Sigmoid colon (tissue), 7 donors: Measurements from ENCODE around the gene HS3ST4. TPM values are rescaled to one million over a fixed set of nuclear protein-coding genes. Genes with fewer than 3 reads are reported as not detected.

Source experiments
- DNase-seq: peaks from one replicate; pipeline ENCODE4 v3.0.0-alpha.2; 2019
- H3K27ac ChIP-seq, 4 donors: fragments of 200-600 bp; sonication (generic); one replicate each; pipeline ENCODE4 v1.5.1; 2016 to 2019; ENCODE audit warnings: mild to moderate bottlenecking in 1 of 4
- H3K27me3 ChIP-seq, 3 donors: fragments of 200-600 bp; sonication (generic); one replicate each; pipeline ENCODE4 v1.5.1; 2019; ENCODE audit warnings: mild to moderate bottlenecking in 1 of 3
- H3K36me3 ChIP-seq, 4 donors: fragments of 200-600 bp; sonication (generic); one replicate each; pipeline ENCODE4 v1.5.1; 2016 to 2019
- H3K4me1 ChIP-seq, 4 donors: fragments of 200-600 bp; sonication (generic); one replicate each; pipeline ENCODE4 v1.5.1; 2017 to 2019
- H3K4me3 ChIP-seq, 4 donors: fragments of 200-600 bp; sonication (generic); one replicate each; pipeline ENCODE4 v1.5.1; 2017 to 2019; ENCODE audit warnings: mild to moderate bottlenecking in 2 of 4, moderate library complexity in 1 of 4
- H3K9me3 ChIP-seq, 4 donors: fragments of 200-600 bp in 3 of 4; sonication (generic) in 3 of 4; one replicate each; pipeline versions ENCODE4 v1.5.1 to v1.6.1; 2013 to 2019
- CTCF ChIP-seq, 4 experiments: fragments of 450-650 bp in 3 of 4; fragments of 200-600 bp in 1 of 4; IDR thresholded peaks; one replicate each; pipeline ENCODE4 v1.5.1; 2016 to 2019; ENCODE audit warnings: antibody characterized with exemption in 4 of 4, mild to moderate bottlenecking in 3 of 4, moderate library complexity in 2 of 4
- EP300 ChIP-seq, 4 donors: sonication (generic); formaldehyde crosslinking; IDR thresholded peaks; one replicate each; pipeline ENCODE4 v1.6.1; 2017; ENCODE audit warnings: antibody characterized with exemption in 4 of 4
- POLR2A ChIP-seq, 2 donors: fragments of 450-650 bp; IDR thresholded peaks; one replicate each; pipeline ENCODE4 v1.6.1; 2016; ENCODE audit warnings: antibody characterized with exemption in 2 of 2, mild to moderate bottlenecking in 2 of 2, moderate library complexity in 2 of 2
- POLR2AphosphoS5 ChIP-seq, 4 donors: sonication (generic); formaldehyde crosslinking; IDR thresholded peaks; one replicate each; pipeline ENCODE4 v1.6.1; 2017; ENCODE audit warnings: antibody characterized with exemption in 4 of 4
- WGBS, 2 donors: extraction: QIAGEN DNeasy Blood & Tissue Kit; methylation state at CpG; one replicate each; pipeline ENCODE4 v1.1.7; 2013; 5-methylcytosine and 5-hydroxymethylcytosine counted together
- intact Hi-C: fragments of 100-400 bp; cut with DNase I; formaldehyde crosslinking; loops from one replicate; pipeline ENCODE4 v1.15.1; 2023
- polyA plus RNA-seq, 3 donors: library from polyadenylated mRNA; stranded (reverse); fragments of 200-250 nt; gene quantifications; one replicate each; pipeline ENCODE4 v1.2.3, GENCODE V29; 2013
- total RNA-seq, 4 donors: library from RNA; depleted of rRNA; stranded (reverse); fragments of >200 nt; gene quantifications; one replicate each; pipeline ENCODE4 v1.1.0, GENCODE V29; 2016
- donor health status: healthy with polysubstance abuse.
- donor health status: Bipolar disorder and iron deficiency.
- donor health status: healthy.

HS3ST4 gene
- total and polyA plus RNA-seq, 7 donors, result 0.07 to 0.14 TPM; not detected in 5

- H3K27me3 ChIP-seq, result peaks cover 0 to 8% (median 0%) of the 10 kb centered on the region in 3 donors
- no peak overlapping the region for H3K4me3 ChIP-seq
- H3K9me3 ChIP-seq, result no peaks in the 10 kb centered on the region
- no peak for TF ChIP-seq CTCF (IDR thresholded peaks at IDR 0.05)
- no peak overlapping the region for H3K27ac ChIP-seq
- H3K4me1 ChIP-seq, result no peaks in the 10 kb centered on the region
- intact Hi-C loops, result no loop called here
- DNase-seq, result no peak
- 40 to 58% methylated on average over 5 of the region's 5 CpGs for WGBS, 2 donors
- H3K36me3 ChIP-seq, result no peaks in the 10 kb centered on the region
These were observed 204.7 kb downstream of the HS3ST4 start for GRCh38 chr16:25896411-25896810.

- Histone ChIP-seq H3K9me3 (no peaks in the 10 kb centered on the region), H3K36me3 (no peaks in the 10 kb centered on the region), H3K27me3 (peaks cover 0 to 8% (median 0%) of the 10 kb centered on the region in 3 donors), H3K4me1 (no peaks in the 10 kb centered on the region), H3K4me3 (no peak overlapping the region), H3K27ac (no peak overlapping the region)
- TF ChIP-seq POLR2A (IDR thresholded peaks at IDR 0.05) (no peak), EP300 (IDR thresholded peaks at IDR 0.05) (no peak), CTCF (IDR thresholded peaks at IDR 0.05) (no peak), POLR2AphosphoS5 (IDR thresholded peaks at IDR 0.05) (no peak)
- 39 to 54% methylated on average over 10 of the region's 10 CpGs for WGBS, 2 donors
- intact Hi-C loops, result no loop called here
- DNase-seq, result no peak
These were observed 205.9 kb downstream of the HS3ST4 start for GRCh38 chr16:25897702-25898101.

- Histone ChIP-seq H3K9me3 (no peaks in the 10 kb centered on the region), H3K27me3 (no peaks in the 10 kb centered on the region), H3K4me1 (no peaks in the 10 kb centered on the region), H3K36me3 (no peaks in the 10 kb centered on the region), H3K4me3 (no peak overlapping the region), H3K27ac (no peak overlapping the region)
- TF ChIP-seq CTCF (IDR thresholded peaks at IDR 0.05), result no peak
- TF ChIP-seq POLR2AphosphoS5 (IDR thresholded peaks at IDR 0.05), result no peak
- TF ChIP-seq EP300 (IDR thresholded peaks at IDR 0.05), result no peak
- no peak for TF ChIP-seq POLR2A (IDR thresholded peaks at IDR 0.05)
- 59 to 72% methylated on average over 6 of the region's 6 CpGs for WGBS, 2 donors
- DNase-seq, result no peak
- intact Hi-C loops, result no loop called here
These were observed 214.1 kb downstream of the HS3ST4 start for GRCh38 chr16:25905810-25906209.

GRCh38 chr16:25910971-25911370 is 219.2 kb downstream of the HS3ST4 start:
- Histone ChIP-seq H3K9me3 (no peaks in the 10 kb centered on the region), H3K27ac (no peak overlapping the region), H3K27me3 (no peaks in the 10 kb centered on the region), H3K36me3 (no peaks in the 10 kb centered on the region), H3K4me1 (no peaks in the 10 kb centered on the region), H3K4me3 (no peak overlapping the region)
- intact Hi-C loops, result no loop called here
- WGBS, 2 donors, result 16 to 53% methylated on average over 2 of the region's 2 CpGs
- TF ChIP-seq CTCF (IDR thresholded peaks at IDR 0.05) (no peak), POLR2A (IDR thresholded peaks at IDR 0.05) (no peak), EP300 (IDR thresholded peaks at IDR 0.05) (no peak), POLR2AphosphoS5 (IDR thresholded peaks at IDR 0.05) (no peak)
- DNase-seq, result no peak

GRCh38 chr16:25912321-25912720 is 220.6 kb downstream of the HS3ST4 start:
- Histone ChIP-seq H3K4me1 (no peaks in the 10 kb centered on the region), H3K36me3 (no peaks in the 10 kb centered on the region), H3K27ac (no peak overlapping the region), H3K9me3 (no peaks in the 10 kb centered on the region), H3K27me3 (no peaks in the 10 kb centered on the region), H3K4me3 (no peak overlapping the region)
- no peak for DNase-seq
- WGBS, 2 donors, result 68 to 73% methylated on average over 5 of the region's 5 CpGs
- intact Hi-C loops, result no loop called here
- TF ChIP-seq CTCF (IDR thresholded peaks at IDR 0.05) (no peak), POLR2A (IDR thresholded peaks at IDR 0.05) (no peak), EP300 (IDR thresholded peaks at IDR 0.05) (no peak), POLR2AphosphoS5 (IDR thresholded peaks at IDR 0.05) (no peak)
